ENCODE measurements around the gene GCK.

The GCK gene

DNA sequence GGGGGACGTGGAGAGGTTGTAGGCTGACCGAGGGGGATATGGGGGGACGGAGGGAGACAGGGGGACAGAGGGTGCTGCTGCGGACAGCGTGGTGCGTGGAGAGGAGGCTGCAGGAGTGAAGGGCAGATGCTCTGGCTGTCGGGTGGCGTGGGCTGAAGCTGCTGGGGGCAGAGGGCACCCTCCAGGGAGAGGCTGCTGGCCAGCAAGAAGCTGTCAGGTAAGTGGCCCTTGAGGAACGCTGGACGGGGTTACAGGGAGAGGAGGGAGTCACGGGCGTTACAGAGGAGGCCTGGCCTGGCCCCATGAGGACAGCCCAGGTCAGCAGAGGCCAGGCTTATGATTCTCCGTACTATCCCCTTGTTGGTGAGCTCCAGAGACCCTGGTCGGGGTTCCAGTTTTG, 38.7 kb upstream of the GCK start:
- H3K4me3 ChIP-seq (ENCODE audit: low read depth, low read length): no peak overlapping the region
- no peak for DNase-seq (ENCODE audit: low read depth)
- TF ChIP-seq, protein P1, sequence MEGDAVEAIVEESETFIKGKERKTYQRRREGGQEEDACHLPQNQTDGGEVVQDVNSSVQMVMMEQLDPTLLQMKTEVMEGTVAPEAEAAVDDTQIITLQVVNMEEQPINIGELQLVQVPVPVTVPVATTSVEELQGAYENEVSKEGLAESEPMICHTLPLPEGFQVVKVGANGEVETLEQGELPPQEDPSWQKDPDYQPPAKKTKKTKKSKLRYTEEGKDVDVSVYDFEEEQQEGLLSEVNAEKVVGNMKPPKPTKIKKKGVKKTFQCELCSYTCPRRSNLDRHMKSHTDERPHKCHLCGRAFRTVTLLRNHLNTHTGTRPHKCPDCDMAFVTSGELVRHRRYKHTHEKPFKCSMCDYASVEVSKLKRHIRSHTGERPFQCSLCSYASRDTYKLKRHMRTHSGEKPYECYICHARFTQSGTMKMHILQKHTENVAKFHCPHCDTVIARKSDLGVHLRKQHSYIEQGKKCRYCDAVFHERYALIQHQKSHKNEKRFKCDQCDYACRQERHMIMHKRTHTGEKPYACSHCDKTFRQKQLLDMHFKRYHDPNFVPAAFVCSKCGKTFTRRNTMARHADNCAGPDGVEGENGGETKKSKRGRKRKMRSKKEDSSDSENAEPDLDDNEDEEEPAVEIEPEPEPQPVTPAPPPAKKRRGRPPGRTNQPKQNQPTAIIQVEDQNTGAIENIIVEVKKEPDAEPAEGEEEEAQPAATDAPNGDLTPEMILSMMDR (IDR thresholded peaks at IDR 0.05; ENCODE audit: low read depth, low read length, missing control alignments): no peak

DNA sequence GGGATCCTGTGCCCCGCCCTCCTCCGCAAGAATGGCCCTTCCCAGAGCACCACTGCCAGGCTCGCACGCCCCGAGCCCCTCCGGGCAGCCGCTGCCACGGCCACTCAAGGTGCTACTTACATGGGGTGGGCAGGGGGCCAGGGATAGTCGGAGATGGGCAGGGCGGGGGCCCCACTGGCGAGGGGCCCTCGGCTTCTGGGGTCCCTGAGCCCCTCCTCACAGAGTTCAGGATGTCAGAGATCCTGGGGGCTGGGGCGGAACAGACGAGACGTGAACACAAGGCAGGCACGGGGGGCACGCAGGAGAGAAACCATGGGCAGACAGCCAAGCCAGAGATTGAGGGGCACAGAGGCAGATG, 37.1 kb upstream of the GCK start:
- TF ChIP-seq, protein P1 (IDR thresholded peaks at IDR 0.05; ENCODE audit: low read depth, low read length, missing control alignments): no peak
- DNase-seq (ENCODE audit: low read depth): no peak
- no peak overlapping the region for H3K4me3 ChIP-seq (ENCODE audit: low read depth, low read length)

DNA sequence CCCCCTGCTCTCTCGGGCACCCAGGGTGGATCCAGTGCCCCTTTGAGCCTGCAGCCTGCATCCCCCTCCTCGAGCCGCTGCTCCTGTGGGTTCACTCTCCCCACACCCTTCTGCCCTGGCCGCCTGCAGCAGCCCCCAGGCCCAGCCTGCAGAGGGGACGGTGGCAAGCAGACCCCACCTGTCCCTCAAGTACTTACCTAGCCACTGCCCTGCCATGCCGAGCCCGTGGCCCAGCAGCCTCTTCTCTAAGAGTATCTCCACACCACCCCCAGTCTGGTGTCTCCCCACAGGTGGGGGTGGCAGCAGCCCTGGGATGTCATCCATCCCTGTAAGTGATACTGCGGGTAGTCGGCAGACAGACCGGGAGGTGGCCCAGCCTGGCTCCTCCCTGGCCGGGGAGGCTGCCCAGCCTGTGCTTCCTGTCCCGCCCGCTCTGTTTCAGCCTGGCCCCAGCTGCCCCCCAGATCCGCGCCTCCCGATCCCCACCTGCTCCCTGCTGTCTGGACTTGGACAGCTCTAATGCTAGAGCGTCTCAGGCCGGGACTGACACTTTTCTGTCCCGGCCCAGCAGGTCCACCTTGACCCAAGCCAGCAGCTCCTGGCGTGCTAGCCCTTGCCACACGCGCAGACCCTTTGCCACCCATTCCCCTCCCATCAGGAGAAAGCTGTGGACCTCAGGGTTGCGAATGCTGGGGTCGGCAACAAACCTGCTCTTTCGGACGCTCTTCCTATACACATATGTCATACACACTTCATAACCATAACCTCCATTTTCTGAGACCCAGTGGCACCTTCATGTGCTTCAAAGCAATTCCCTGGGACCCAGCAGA, 36.5 kb upstream of the GCK start:
- H3K4me3 ChIP-seq (ENCODE audit: low read depth, low read length): no peak overlapping the region
- TF ChIP-seq, protein P1 (IDR thresholded peaks at IDR 0.05; ENCODE audit: low read depth, low read length, missing control alignments): no peak
- DNase-seq (ENCODE audit: low read depth): no peak

DNA sequence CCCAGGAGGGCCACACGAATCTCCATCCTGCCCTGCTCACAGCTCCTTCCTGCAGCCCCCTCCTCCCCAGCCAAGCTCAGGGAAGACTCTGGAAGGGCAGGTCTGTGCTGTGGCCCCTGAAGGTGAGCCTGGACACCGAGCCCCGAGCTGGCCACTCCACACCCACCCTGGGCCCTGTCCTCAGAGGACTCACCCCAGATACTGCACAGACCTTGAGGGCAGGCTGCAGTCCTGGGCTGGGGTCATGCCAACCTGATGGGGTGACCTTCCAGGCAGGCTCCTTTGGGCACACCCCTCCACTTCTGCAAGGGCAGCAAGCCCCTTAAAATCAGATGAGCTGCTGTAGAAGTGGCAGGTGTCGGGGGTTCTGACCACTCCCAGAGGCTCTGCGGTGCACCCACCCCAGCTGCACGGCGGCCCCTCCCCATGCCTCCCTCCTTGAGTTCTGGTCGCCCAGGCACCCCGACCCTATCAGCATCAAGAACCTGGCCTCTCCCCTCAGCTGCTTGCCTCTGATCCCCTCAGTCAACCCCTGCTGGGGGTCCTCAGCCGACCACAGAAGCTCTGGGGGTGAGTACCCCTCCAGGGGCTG, 35.8 kb upstream of the GCK start:
- TF ChIP-seq, protein P1 (IDR thresholded peaks at IDR 0.05; ENCODE audit: low read depth, low read length, missing control alignments): no peak
- no peak for DNase-seq (ENCODE audit: low read depth)
- no peak overlapping the region for H3K4me3 ChIP-seq (ENCODE audit: low read depth, low read length)

DNA sequence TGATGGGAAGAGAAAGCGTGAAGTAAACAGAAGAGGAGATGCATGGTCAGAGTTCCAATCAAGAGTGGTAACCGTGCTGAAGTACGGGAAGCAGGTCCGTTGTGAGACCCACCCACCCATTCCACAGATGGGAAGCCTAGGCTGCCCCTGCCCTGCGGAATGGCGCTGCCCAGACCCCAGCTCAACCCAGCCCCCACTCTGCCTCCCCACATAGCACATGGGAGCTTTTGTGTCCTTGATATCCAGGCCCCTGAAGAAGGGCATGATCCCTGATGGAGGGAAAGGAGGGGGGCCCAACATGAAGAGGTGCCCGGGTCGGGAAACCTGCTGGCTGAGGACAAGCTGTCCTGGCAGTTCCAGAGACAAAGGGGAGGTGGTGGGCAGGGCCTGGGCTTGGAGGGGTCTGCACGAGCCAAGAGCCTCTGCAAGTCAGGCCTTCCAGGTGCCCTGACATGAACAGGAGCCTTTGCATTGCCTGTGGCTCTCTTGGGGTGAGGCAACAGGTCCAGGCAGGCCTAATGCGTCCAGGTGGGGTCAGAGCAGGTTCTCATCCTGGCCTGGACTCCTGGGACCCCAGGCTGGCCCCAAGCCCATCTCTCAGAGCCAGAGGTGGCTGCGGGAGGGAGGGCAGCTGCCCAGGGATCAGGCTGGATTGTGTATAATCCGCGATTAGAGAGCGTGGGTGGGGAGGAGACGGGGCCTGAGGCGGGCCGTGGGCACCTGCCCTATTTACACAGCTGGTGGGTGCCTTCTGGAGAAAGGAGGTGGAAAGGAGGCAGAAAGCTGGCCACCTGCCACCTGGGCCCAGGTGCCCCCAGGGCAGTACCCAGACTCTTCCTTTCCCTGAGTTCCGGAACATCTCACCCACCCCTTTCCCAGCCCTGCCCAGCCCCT, 35.1 kb upstream of the GCK start:
- no peak for DNase-seq (ENCODE audit: low read depth)
- TF ChIP-seq, protein P1 (IDR thresholded peaks at IDR 0.05; ENCODE audit: low read depth, low read length, missing control alignments): no peak
- no peak overlapping the region for H3K4me3 ChIP-seq (ENCODE audit: low read depth, low read length)

DNA sequence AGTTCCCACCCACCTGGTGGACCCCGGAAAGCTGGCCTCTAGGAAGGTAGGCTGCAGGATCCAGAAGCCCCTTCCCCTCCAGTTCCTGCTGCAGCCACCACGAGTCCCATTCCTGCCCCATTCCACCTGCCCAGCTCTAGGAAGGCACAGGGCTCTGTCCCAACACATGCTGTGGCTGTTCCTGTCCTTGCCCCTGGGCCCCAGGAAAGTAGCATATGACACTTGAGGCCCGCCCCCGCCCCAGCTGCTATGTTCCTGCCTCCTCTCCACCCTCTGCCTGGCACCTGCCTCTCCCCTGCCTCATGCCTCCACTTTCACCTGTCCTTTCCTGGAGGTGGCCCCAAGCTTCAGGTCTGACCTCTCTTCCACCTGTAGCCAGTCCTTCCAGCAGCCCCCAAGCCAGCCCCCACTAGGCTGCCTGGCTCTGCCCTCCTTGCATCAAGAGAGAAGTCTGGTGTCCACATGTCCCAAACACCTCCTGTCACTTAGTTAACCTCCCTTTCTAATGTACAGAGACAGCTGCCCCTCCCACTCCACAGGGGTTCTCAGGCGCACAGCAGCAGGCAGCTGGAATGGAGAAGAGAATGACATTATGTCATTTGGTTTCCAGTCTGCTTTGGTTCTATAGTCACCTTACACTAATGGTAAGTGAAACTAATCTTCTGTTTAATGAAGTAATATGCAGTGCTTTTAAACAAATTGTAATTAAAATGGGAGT, 34.3 kb upstream of the GCK start:
- TF ChIP-seq, protein P1 (IDR thresholded peaks at IDR 0.05; ENCODE audit: low read depth, low read length, missing control alignments): no peak
- no peak overlapping the region for H3K4me3 ChIP-seq (ENCODE audit: low read depth, low read length)
- DNase-seq (ENCODE audit: low read depth): no peak

Data from GM12864 (cell line).